Psoas muscle (tissue), 8 donors: ENCODE measurements around the gene ZBTB44. TPM values are rescaled to one million over a fixed set of nuclear protein-coding genes. Genes with fewer than 3 reads are reported as not detected.

Source experiments
- ATAC-seq, 4 donors: fragments of 200-7000 bp; cut with Tn5 transposase; one replicate each; pipeline ENCODE4 v1.9.1; 2020; ENCODE audit warnings: moderate library complexity in 3 of 4, mild to moderate bottlenecking in 2 of 4
- DNase-seq, 2 donors: peaks; one replicate each; pipeline ENCODE4 v3.0.0-alpha.2; 2020
- H3K27ac ChIP-seq: fragments of 200-600 bp; one replicate; pipeline ENCODE4 v1.8.0; 2022
- H3K27me3 ChIP-seq, 3 donors: fragments of 200-600 bp in 1 of 3; one replicate each; pipeline versions ENCODE4 v1.6.1 to v1.8.0; 2013 to 2022; ENCODE audit warnings: low read length in 2 of 3, mild to moderate bottlenecking in 2 of 3, moderate library complexity in 1 of 3; ENCODE audit not compliant: insufficient read depth in 3 of 3
- H3K36me3 ChIP-seq, 2 donors: fragments of 200-600 bp in 1 of 2; one replicate each; pipeline versions ENCODE4 v1.6.1 to v1.8.0; 2013 to 2022; ENCODE audit warnings: low read depth in 1 of 2, mild to moderate bottlenecking in 1 of 2, moderate library complexity in 1 of 2; ENCODE audit not compliant: insufficient read depth in 1 of 2
- H3K4me1 ChIP-seq: fragments of 200-600 bp; one replicate; pipeline ENCODE4 v1.8.0; 2022
- H3K4me3 ChIP-seq: fragments of 200-600 bp; one replicate; pipeline ENCODE4 v1.8.0; 2022; ENCODE audit warnings: mild to moderate bottlenecking
- H3K9me3 ChIP-seq: fragments of 200-600 bp; one replicate; pipeline ENCODE4 v1.8.0; 2022
- WGBS, 3 donors: extraction: QIAGEN DNeasy Blood & Tissue Kit; methylation state at CpG; one replicate each; pipeline versions ENCODE4 v1.1.6 to v1.1.7; 2013; 5-methylcytosine and 5-hydroxymethylcytosine counted together
- intact Hi-C, 2 donors: fragments of 100-400 bp; cut with DNase I; formaldehyde crosslinking; loops; one replicate each; pipeline versions ENCODE4 v1.11.0 to v1.14.2; 2022
- polyA plus RNA-seq, 3 donors: library from polyadenylated mRNA; stranded (reverse); fragments of 200-250 nt; gene quantifications; one replicate each; pipeline ENCODE4 v1.2.3, GENCODE V29; 2013
- total RNA-seq, 4 donors: library from RNA; stranded (reverse); fragmentation: NEBNext Ultra II Directional in 2 of 4; extraction: Animal tissue kit (Norgen Biotek cat#: 25700) in 2 of 4; gene quantifications; one replicate each; pipeline versions ENCODE4 v1.2.1 to v1.2.4, GENCODE V29; 2021 to 2023
- TF ChIP-seq, protein P1 (sequence below): fragments of 200-600 bp; IDR thresholded peaks from one replicate; pipeline ENCODE4 v1.8.0; 2022; ENCODE audit warnings: antibody characterized with exemption
- donor health status: healthy with polysubstance abuse.
- donor health status: DM: no; HTN: no; CAD: no; lungs with moderate emphysema.
- donor health status: Bipolar disorder and iron deficiency.
- donor health status: healthy.
- donor health status: DM: yes; HTN: yes; CAD: no.
- donor health status: DM: no; HTN: no; CAD: no.
- donor health status: DM: no; HTN: no; CAD: no.
- donor health status: DM: yes; HTN: yes; CAD: no.

Gene ZBTB44
- total and polyA plus RNA-seq, 7 donors = 8.6 to 77.2 (median 58.6) TPM

DNA sequence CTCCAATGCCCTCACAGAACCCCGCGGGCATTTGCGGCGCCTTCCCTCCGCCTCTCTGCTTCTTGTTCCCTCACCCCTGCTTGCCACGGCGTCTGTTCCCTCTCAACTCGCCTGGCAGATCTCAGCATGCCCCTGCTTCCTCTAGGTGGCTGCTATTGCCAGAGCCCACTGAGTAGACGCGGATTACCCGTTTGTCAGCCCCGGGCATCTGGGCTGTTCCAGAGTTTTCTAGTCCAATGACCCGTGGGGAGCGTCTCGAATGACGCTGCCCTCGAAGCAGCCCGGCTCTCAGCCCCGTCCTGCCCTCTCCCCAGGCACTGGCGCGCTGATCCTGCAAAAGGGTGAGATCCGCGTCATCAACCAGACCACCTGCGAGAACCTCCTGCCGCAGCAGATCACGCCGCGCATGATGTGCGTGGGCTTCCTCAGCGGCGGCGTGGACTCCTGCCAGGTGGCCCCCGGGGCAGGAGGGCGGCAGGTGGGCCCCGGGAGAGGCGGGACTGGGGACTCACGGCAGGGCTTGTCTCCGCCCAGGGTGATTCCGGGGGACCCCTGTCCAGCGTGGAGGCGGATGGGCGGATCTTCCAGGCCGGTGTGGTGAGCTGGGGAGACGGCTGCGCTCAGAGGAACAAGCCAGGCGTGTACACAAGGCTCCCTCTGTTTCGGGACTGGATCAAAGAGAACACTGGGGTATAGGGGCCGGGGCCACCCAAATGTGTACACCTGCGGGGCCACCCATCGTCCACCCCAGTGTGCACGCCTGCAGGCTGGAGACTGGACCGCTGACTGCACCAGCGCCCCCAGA is 105.4 kb downstream of the ZBTB44 start:
- DNase-seq (no peak), ATAC-seq (no peak)
- H3K27ac ChIP-seq = no peak overlapping the region
- WGBS, 3 donors = 84 to 92% (median 85%) methylated on average over 49 to 53 of the region's 53 CpGs
- H3K27me3 ChIP-seq = peaks cover 0 to 2% (median 0%) of the 10 kb centered on the region in 3 donors
- intact Hi-C loops = no loop called here
- H3K9me3 ChIP-seq = no peaks in the 10 kb centered on the region
- no peak overlapping the region for H3K4me3 ChIP-seq
- TF ChIP-seq, protein P1, sequence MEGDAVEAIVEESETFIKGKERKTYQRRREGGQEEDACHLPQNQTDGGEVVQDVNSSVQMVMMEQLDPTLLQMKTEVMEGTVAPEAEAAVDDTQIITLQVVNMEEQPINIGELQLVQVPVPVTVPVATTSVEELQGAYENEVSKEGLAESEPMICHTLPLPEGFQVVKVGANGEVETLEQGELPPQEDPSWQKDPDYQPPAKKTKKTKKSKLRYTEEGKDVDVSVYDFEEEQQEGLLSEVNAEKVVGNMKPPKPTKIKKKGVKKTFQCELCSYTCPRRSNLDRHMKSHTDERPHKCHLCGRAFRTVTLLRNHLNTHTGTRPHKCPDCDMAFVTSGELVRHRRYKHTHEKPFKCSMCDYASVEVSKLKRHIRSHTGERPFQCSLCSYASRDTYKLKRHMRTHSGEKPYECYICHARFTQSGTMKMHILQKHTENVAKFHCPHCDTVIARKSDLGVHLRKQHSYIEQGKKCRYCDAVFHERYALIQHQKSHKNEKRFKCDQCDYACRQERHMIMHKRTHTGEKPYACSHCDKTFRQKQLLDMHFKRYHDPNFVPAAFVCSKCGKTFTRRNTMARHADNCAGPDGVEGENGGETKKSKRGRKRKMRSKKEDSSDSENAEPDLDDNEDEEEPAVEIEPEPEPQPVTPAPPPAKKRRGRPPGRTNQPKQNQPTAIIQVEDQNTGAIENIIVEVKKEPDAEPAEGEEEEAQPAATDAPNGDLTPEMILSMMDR = no peak
- no peaks in the 10 kb centered on the region for H3K36me3 ChIP-seq
- no peaks in the 10 kb centered on the region for H3K4me1 ChIP-seq

DNA sequence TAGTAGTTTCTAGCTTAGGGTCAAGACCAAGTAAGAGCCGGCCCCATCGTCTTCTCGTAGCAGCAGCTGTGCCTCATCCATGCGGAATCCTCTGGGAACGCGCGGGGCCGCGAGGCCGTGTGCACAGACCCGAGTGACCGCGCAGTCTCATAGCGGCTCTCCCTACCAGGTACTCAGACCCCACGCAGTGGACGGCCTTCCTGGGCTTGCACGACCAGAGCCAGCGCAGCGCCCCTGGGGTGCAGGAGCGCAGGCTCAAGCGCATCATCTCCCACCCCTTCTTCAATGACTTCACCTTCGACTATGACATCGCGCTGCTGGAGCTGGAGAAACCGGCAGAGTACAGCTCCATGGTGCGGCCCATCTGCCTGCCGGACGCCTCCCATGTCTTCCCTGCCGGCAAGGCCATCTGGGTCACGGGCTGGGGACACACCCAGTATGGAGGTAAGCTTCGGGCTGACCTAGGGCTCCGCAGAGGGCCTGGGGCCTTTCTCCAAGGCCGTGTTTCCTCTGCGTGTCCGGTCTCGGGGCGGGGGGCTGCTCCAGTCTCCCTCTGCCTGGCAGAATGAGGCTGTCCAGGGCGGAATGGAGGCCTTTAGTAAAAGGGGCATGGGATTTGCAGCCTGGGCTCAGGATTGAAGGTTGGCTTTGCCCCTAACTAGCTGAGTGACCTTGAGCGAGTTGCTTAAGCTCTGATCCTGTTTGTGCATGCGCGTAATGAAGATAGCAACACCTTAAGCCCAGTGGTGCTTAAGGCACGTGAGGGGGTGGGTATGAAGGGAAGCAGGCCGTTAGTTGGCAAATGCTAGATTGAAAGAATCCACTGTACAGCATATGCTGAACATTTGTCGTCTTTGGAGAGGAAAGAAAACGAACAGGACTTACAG is 106.2 kb downstream of the ZBTB44 start:
- ATAC-seq = no peak
- intact Hi-C loops = no loop called here
- Histone ChIP-seq H3K27me3 (peaks cover 0 to 2% (median 0%) of the 10 kb centered on the region in 3 donors), H3K36me3 (no peaks in the 10 kb centered on the region), H3K4me3 (no peak overlapping the region), H3K27ac (no peak overlapping the region), H3K4me1 (no peaks in the 10 kb centered on the region), H3K9me3 (no peaks in the 10 kb centered on the region)
- TF ChIP-seq, protein P1 = no peak
- 91 to 93% (median 91%) methylated on average over 45 of the region's 45 CpGs for WGBS, 3 donors
- DNase-seq = no peak

DNA sequence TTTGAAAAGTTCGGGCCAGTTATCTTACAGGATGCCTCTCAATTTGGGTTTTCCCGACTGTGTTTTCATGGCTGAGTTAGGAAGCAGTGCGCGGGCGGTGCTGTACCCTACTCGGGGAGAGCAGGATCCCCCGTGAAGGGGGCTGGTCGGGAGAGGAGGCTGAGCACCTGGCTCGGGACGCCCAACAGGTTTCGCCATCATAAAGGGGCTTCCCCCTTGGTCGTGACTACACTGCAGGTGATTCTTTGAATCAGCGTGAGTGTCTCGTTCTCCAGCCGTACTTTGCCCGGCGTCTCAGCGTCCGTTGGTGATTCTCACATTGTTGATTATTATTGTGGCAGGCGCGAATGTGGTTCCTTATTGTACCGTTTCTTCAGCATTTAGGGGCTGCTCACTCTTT is 108.6 kb downstream of the ZBTB44 start:
- DNase-seq (no peak), ATAC-seq (no peak)
- Histone ChIP-seq H3K9me3 (no peaks in the 10 kb centered on the region), H3K4me3 (no peak overlapping the region), H3K27me3 (peaks cover 0 to 2% (median 0%) of the 10 kb centered on the region in 3 donors), H3K36me3 (no peaks in the 10 kb centered on the region), H3K4me1 (no peaks in the 10 kb centered on the region), H3K27ac (no peak overlapping the region)
- intact Hi-C loops = no loop called here
- TF ChIP-seq, protein P1 = no peak
- WGBS, 3 donors = 89 to 91% (median 91%) methylated on average over 22 of the region's 22 CpGs

DNA sequence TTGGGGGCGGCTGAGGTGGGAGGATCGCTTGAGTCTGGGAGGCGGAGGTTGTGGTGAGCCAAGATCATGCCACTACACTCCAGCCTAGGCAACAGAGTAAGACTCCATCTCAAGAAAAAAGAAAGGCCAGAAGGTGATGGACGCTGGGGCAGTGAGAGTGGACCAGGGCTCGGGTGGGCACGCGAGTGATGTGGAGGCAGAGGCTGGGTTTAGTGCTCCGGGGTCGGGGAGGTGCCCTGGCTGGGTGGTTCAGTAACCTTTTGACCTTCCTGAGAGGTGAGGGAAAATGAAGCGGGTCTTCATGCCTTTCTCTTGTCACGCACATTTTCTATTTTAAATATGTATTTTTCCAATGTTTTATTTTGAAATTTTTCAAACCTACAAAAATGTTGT is 110.0 kb downstream of the ZBTB44 start:
- no peak for DNase-seq
- H3K4me1 ChIP-seq = no peaks in the 10 kb centered on the region
- H3K27ac ChIP-seq = no peak overlapping the region
- 88 to 92% (median 89%) methylated on average over 11 of the region's 11 CpGs for WGBS, 3 donors
- peaks cover 0 to 2% (median 0%) of the 10 kb centered on the region in 3 donors for H3K27me3 ChIP-seq
- H3K36me3 ChIP-seq = no peaks in the 10 kb centered on the region
- no peak overlapping the region for H3K4me3 ChIP-seq
- intact Hi-C loops = no loop called here
- no peaks in the 10 kb centered on the region for H3K9me3 ChIP-seq
- ATAC-seq = no peak
- TF ChIP-seq, protein P1 = no peak
